Astrocyte (in vitro differentiated cells and primary cell): Measurements from ENCODE around the gene ACER1. TPM values are rescaled to one million over a fixed set of nuclear protein-coding genes. Genes with fewer than 3 reads are reported as not detected.

ENCODE experiments used
- DNase-seq: peaks from one replicate; pipeline ENCODE4 v3.0.0-alpha.2; 2010; ENCODE audit warnings: low read depth
- FAIRE-seq: peaks from 2 replicates; lab custom pipeline; 2011; peaks lifted over from hg19 to GRCh38; lab: Jason Lieb, UNC
- H2AFZ ChIP-seq: 2 replicates; pipeline ENCODE4 v1.6.0; 2012; ENCODE audit warnings: low read depth, low read length, inconsistent platforms
- H3K27ac ChIP-seq: 2 replicates; pipeline ENCODE4 v1.5.1; 2011; ENCODE audit warnings: low read depth, low read length, inconsistent platforms
- H3K27me3 ChIP-seq: 2 replicates; pipeline ENCODE4 v1.6.0; 2011; ENCODE audit warnings: low read length, inconsistent platforms; ENCODE audit not compliant: insufficient read depth
- H3K36me3 ChIP-seq: 2 replicates; pipeline ENCODE4 v1.5.1; 2011; ENCODE audit warnings: low read length, inconsistent platforms; ENCODE audit not compliant: insufficient read depth
- H3K4me1 ChIP-seq: 2 replicates; pipeline ENCODE4 v1.5.1; 2011; ENCODE audit warnings: low read length, inconsistent platforms; ENCODE audit not compliant: insufficient read depth
- H3K4me2 ChIP-seq: 2 replicates; pipeline ENCODE4 v1.6.0; 2012; ENCODE audit warnings: low read length, inconsistent platforms
- H3K4me3 ChIP-seq: 2 replicates; pipeline ENCODE4 v1.5.1; 2011; ENCODE audit warnings: low read depth, mild to moderate bottlenecking, low read length, inconsistent platforms; ENCODE audit not compliant: insufficient read depth
- H3K79me2 ChIP-seq: 2 replicates; pipeline ENCODE4 v1.6.0; 2012; ENCODE audit warnings: mild to moderate bottlenecking, low read length, inconsistent platforms; ENCODE audit not compliant: insufficient read depth
- H3K9ac ChIP-seq: 2 replicates; pipeline ENCODE4 v1.6.0; 2012; ENCODE audit warnings: mild to moderate bottlenecking, low read length, inconsistent platforms
- H3K9me3 ChIP-seq: 2 replicates; pipeline ENCODE4 v1.5.1; 2012; ENCODE audit warnings: low read depth, mild to moderate bottlenecking, low read length, inconsistent platforms; ENCODE audit not compliant: insufficient read depth
- H4K20me1 ChIP-seq: 2 replicates; pipeline ENCODE4 v1.6.0; 2012; ENCODE audit warnings: low read length, inconsistent platforms; ENCODE audit not compliant: insufficient read depth
- H3K27ac Mint-ChIP-seq: one replicate; pipeline ENCODE4 v1.8.0; 2021; ENCODE audit warnings: mild to moderate bottlenecking, mixed read lengths; ENCODE audit not compliant: unreplicated experiment
- H3K27me3 Mint-ChIP-seq: one replicate; pipeline ENCODE4 v1.8.0; 2021; ENCODE audit warnings: low read depth, mixed read lengths; ENCODE audit not compliant: unreplicated experiment
- H3K36me3 Mint-ChIP-seq: one replicate; pipeline ENCODE4 v1.8.0; 2021; ENCODE audit warnings: low read depth, mixed read lengths; ENCODE audit not compliant: unreplicated experiment
- H3K4me1 Mint-ChIP-seq: one replicate; pipeline ENCODE4 v1.8.0; 2021; ENCODE audit warnings: low read depth, mixed read lengths; ENCODE audit not compliant: unreplicated experiment
- H3K4me3 Mint-ChIP-seq: one replicate; pipeline ENCODE4 v1.8.0; 2021; ENCODE audit warnings: mild to moderate bottlenecking, moderate library complexity, mixed read lengths; ENCODE audit not compliant: unreplicated experiment
- H3K9me3 Mint-ChIP-seq: one replicate; pipeline ENCODE4 v1.8.0; 2021; ENCODE audit warnings: mild to moderate bottlenecking, mixed read lengths; ENCODE audit not compliant: unreplicated experiment
- EZH2 ChIP-seq: IDR thresholded peaks from 2 replicates; pipeline ENCODE4 v1.6.1; 2012; ENCODE audit warnings: mild to moderate bottlenecking, low read length, inconsistent platforms; ENCODE audit not compliant: insufficient read depth
- total RNA-seq: library from RNA; stranded (reverse); gene quantifications from 2 replicates; pipeline ENCODE4 v1.2.1, GENCODE V29; 2021
- TF ChIP-seq, protein P1 (sequence below): IDR thresholded peaks from 2 replicates; pipeline ENCODE4 v1.5.1; 2011; ENCODE audit warnings: low read depth, mild to moderate bottlenecking, inconsistent platforms, low read length, moderate library complexity; ENCODE audit not compliant: insufficient read depth

Gene ACER1
- total RNA-seq, 1 donor from 2014 or later, result not detected

DNA sequence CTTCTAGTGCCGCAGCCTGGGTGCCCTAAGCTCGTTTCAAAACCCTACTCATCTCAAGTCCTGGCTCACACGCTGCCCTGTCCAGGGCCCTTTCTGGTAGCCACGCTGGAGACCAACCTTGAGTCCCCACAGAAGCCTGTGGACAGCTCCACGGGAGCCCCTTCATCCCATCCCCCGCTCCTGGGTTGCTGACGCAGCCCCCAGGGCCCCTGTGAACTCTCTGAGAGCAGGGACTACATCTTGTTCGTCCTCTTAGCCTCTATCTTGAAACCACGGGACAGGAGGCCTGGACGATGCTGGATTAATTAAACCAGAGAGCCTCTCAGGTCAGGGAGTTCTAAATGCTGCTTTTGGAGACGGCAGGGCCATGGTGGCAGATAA is 61.0 kb downstream of the ACER1 start:
- FAIRE-seq, result no peak
- H3K9me3 Mint-ChIP-seq, result peaks cover 2% of the 10 kb centered on the region
- peaks cover 94% of the 10 kb centered on the region for H3K79me2 ChIP-seq
- peaks cover 23% of the 10 kb centered on the region for H3K4me1 Mint-ChIP-seq
- no peak overlapping the region for H3K4me3 Mint-ChIP-seq
- peaks cover 17% of the 10 kb centered on the region for H3K36me3 Mint-ChIP-seq
- H4K20me1 ChIP-seq, result peaks cover 72% of the 10 kb centered on the region
- H3K4me1 ChIP-seq, result peaks cover 66% of the 10 kb centered on the region
- no peak overlapping the region for H3K27ac Mint-ChIP-seq
- no peaks in the 10 kb centered on the region for H3K27me3 ChIP-seq
- TF ChIP-seq EZH2, result no peak
- TF ChIP-seq, protein P1, sequence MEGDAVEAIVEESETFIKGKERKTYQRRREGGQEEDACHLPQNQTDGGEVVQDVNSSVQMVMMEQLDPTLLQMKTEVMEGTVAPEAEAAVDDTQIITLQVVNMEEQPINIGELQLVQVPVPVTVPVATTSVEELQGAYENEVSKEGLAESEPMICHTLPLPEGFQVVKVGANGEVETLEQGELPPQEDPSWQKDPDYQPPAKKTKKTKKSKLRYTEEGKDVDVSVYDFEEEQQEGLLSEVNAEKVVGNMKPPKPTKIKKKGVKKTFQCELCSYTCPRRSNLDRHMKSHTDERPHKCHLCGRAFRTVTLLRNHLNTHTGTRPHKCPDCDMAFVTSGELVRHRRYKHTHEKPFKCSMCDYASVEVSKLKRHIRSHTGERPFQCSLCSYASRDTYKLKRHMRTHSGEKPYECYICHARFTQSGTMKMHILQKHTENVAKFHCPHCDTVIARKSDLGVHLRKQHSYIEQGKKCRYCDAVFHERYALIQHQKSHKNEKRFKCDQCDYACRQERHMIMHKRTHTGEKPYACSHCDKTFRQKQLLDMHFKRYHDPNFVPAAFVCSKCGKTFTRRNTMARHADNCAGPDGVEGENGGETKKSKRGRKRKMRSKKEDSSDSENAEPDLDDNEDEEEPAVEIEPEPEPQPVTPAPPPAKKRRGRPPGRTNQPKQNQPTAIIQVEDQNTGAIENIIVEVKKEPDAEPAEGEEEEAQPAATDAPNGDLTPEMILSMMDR, result no peak
- no peaks in the 10 kb centered on the region for H3K27me3 Mint-ChIP-seq
- no peak for DNase-seq
- peak overlapping the region; percentile 73 for H3K9ac ChIP-seq
- no peak overlapping the region for H2AFZ ChIP-seq
- peak overlapping the region; percentile 22 for H3K4me3 ChIP-seq
- H3K9me3 ChIP-seq, result no peaks in the 10 kb centered on the region
- peaks cover 2% of the 10 kb centered on the region for H3K36me3 ChIP-seq
- H3K27ac ChIP-seq, result peak overlapping the region; percentile 84
- H3K4me2 ChIP-seq, result peak overlapping the region; percentile 82

DNA sequence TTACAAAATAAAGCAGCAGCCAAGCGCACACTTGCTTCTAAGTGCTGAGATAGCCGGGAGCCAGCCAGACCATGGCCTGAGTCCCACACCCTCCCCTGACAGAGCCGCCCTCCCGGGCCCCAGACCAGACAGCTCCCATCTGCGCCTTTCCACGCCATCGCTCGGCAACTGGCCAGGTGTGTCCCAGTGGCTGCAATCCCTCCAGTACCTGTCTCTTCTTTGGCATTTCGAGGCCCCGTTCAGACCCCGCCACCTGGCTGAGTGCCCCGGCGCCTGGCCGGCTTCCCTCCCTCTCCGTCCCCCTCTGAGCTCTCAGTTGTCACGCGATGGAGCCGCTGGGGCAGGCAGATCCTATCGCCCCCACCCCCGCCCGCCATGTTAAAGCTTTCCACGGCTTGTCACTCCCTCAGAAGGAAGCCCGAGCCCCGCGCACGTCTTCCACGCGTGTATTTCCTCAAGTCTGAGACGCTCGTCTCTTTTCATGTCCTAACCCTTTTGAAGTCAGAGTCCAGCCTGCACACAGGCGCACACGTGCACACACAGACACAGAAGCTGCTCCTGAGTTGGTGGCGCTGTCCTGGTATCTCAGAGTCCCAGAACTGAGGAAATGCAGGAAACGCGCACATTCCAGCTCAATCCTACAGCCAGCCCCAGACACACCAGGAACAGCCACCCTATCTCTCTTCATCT is 61.5 kb downstream of the ACER1 start:
- peak overlapping the region; percentile 22 for H3K4me3 ChIP-seq
- H3K27me3 ChIP-seq, result no peaks in the 10 kb centered on the region
- DNase-seq (peak; percentile 80), FAIRE-seq (peak; percentile 47)
- peak overlapping the region; percentile 82 for H3K4me2 ChIP-seq
- no peak overlapping the region for H3K4me3 Mint-ChIP-seq
- H2AFZ ChIP-seq, result no peak overlapping the region
- H4K20me1 ChIP-seq, result peaks cover 69% of the 10 kb centered on the region
- H3K36me3 Mint-ChIP-seq, result peaks cover 17% of the 10 kb centered on the region
- no peaks in the 10 kb centered on the region for H3K27me3 Mint-ChIP-seq
- H3K4me1 Mint-ChIP-seq, result peaks cover 23% of the 10 kb centered on the region
- H3K27ac Mint-ChIP-seq, result no peak overlapping the region
- H3K27ac ChIP-seq, result peak overlapping the region; percentile 84
- TF ChIP-seq, protein P1, result no peak
- TF ChIP-seq EZH2, result no peak
- H3K36me3 ChIP-seq, result peaks cover 2% of the 10 kb centered on the region
- H3K4me1 ChIP-seq, result peaks cover 61% of the 10 kb centered on the region
- H3K9ac ChIP-seq, result peak overlapping the region; percentile 73
- peaks cover 2% of the 10 kb centered on the region for H3K9me3 Mint-ChIP-seq
- peaks cover 93% of the 10 kb centered on the region for H3K79me2 ChIP-seq
- no peaks in the 10 kb centered on the region for H3K9me3 ChIP-seq

DNA sequence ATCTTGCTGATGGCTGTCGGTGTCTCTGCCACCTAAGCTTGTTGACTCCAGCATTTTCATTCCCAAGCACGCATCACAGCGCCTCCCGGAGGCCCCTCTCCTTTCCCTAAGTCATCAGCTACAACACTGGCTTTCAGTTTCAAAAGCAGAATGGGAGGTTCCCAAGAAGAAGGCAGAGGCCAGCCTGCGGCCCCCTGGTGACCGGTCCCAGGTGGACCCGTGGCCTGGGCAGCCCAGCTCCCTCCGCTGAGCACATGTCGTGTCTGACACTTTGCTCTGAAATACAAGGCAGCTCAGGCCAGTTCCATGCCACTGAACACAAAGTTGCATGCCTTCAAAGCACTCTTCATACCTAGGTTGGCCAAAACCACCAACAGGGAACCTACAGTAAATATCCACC is 62.2 kb downstream of the ACER1 start:
- Histone ChIP-seq H3K9me3 (no peaks in the 10 kb centered on the region), H3K27ac (peak overlapping the region; percentile 47), H3K4me3 (no peak overlapping the region), H3K9ac (peak overlapping the region; percentile 73), H2AFZ (no peak overlapping the region), H3K4me1 (peaks cover 55% of the 10 kb centered on the region), H3K36me3 (peaks cover 2% of the 10 kb centered on the region), H4K20me1 (peaks cover 65% of the 10 kb centered on the region), H3K79me2 (peaks cover 92% of the 10 kb centered on the region), H3K27me3 (no peaks in the 10 kb centered on the region), H3K4me2 (peak overlapping the region; percentile 82)
- Mint-ChIP-seq H3K4me3 (no peak overlapping the region), H3K27ac (no peak overlapping the region), H3K36me3 (peaks cover 17% of the 10 kb centered on the region), H3K27me3 (no peaks in the 10 kb centered on the region), H3K4me1 (peaks cover 18% of the 10 kb centered on the region), H3K9me3 (peaks cover 2% of the 10 kb centered on the region)
- FAIRE-seq, result no peak
- no peak for TF ChIP-seq EZH2
- TF ChIP-seq, protein P1, result peak; percentile 26
- DNase-seq, result no peak
